Measurements from ENCODE around the gene USB1. TPM values are rescaled to one million over a fixed set of nuclear protein-coding genes. Genes with fewer than 3 reads are reported as not detected.

Gene USB1
- total and polyA plus RNA-seq, 7 experiments from 2014 or later: 26.8 to 50.8 (median 28.9) TPM

- CTCF ChIA-PET: interaction anchor here (0.5 to 0.6 kb wide), 2 partner anchors 63 to 151 kb away, joined by 3 read pairs; no protein-coding TSS in a partner anchor
- no peaks in the 10 kb centered on the region for H3K27me3 ChIP-seq (ENCODE audit: control insufficient read depth in 2 of 2, insufficient read depth in 2 of 2, low read length in 2 of 2)
- H3K36me3 ChIP-seq (ENCODE audit: control insufficient read depth in 2 of 3, insufficient read depth in 3 of 3, low read length in 3 of 3): no peaks in the 10 kb centered on the region
- H3K4me1 Mint-ChIP-seq: peaks cover 0 to 2% (median 0%) of the 10 kb centered on the region in 7 donors
- no peak for DNase-seq
- POLR2A ChIA-PET: no interaction called here
- no peak overlapping the region for H3K4me3 ChIP-seq (ENCODE audit: low read length)
- no peak for ATAC-seq
- no peaks in the 10 kb centered on the region for H3K36me3 Mint-ChIP-seq
- no peaks in the 10 kb centered on the region for H3K9me3 ChIP-seq (ENCODE audit: control insufficient read depth in 2 of 3, low read length in 3 of 3)
- H3K4me3 Mint-ChIP-seq: no peak overlapping the region
- intact Hi-C loops (cut with micrococcal nuclease): no loop called here
- H3K27me3 Mint-ChIP-seq: peaks cover 0 to 8% (median 0%) of the 10 kb centered on the region in 5 donors
- H3K27ac ChIP-seq (ENCODE audit: low read depth, low read length): no peak overlapping the region
- no peak overlapping the region for H3K27ac Mint-ChIP-seq
- H3K9me3 Mint-ChIP-seq: no peaks in the 10 kb centered on the region
- H3K4me1 ChIP-seq (ENCODE audit: control insufficient read depth in 2 of 2, insufficient read depth in 2 of 2, low read length in 2 of 2): no peaks in the 10 kb centered on the region
These were observed 40.3 kb upstream of the USB1 start for GRCh38 chr16:57960826-57961472.

GRCh38 chr16:57961538-57961937, 39.7 kb upstream of the USB1 start:
- ChIA-PET POLR2A (no interaction called here), CTCF (interaction anchor here (0.6 kb wide), 1 partner anchor 151 kb away, joined by 3 read pairs; no protein-coding TSS in a partner anchor)

GRCh38 chr16:57962046-57962445, 39.2 kb upstream of the USB1 start:
- Histone ChIP-seq H3K4me1 (ENCODE audit: control insufficient read depth in 2 of 2, insufficient read depth in 2 of 2, low read length in 2 of 2) (no peaks in the 10 kb centered on the region), H3K27me3 (ENCODE audit: control insufficient read depth in 2 of 2, insufficient read depth in 2 of 2, low read length in 2 of 2) (no peaks in the 10 kb centered on the region), H3K27ac (ENCODE audit: low read depth, low read length) (no peak overlapping the region), H3K4me3 (ENCODE audit: low read length) (no peak overlapping the region), H3K36me3 (ENCODE audit: control insufficient read depth in 2 of 3, insufficient read depth in 3 of 3, low read length in 3 of 3) (no peaks in the 10 kb centered on the region), H3K9me3 (ENCODE audit: control insufficient read depth in 2 of 3, low read length in 3 of 3) (no peaks in the 10 kb centered on the region)
- intact Hi-C loops (cut with micrococcal nuclease): no loop called here
- H3K36me3 Mint-ChIP-seq: no peaks in the 10 kb centered on the region
- no peak overlapping the region for H3K27ac Mint-ChIP-seq
- DNase-seq (no peak), ATAC-seq (no peak)
- no peaks in the 10 kb centered on the region for H3K9me3 Mint-ChIP-seq
- H3K4me1 Mint-ChIP-seq: peaks cover 0 to 2% (median 0%) of the 10 kb centered on the region in 7 donors
- H3K27me3 Mint-ChIP-seq: peaks cover 0 to 8% (median 0%) of the 10 kb centered on the region in 5 donors
- H3K4me3 Mint-ChIP-seq: no peak overlapping the region
- CTCF ChIA-PET: no interaction called here
- POLR2A ChIA-PET: no interaction called here

More at GRCh38 chr16:57961538-57961937, 39.7 kb upstream of the USB1 start:
- peaks cover 0 to 2% (median 0%) of the 10 kb centered on the region in 7 donors for H3K4me1 Mint-ChIP-seq
- H3K4me1 ChIP-seq (ENCODE audit: control insufficient read depth in 2 of 2, insufficient read depth in 2 of 2, low read length in 2 of 2): no peaks in the 10 kb centered on the region
- no peak overlapping the region for H3K27ac ChIP-seq (ENCODE audit: low read depth, low read length)
- H3K9me3 Mint-ChIP-seq: no peaks in the 10 kb centered on the region
- no peak overlapping the region for H3K4me3 Mint-ChIP-seq
- no peak overlapping the region for H3K27ac Mint-ChIP-seq
- H3K27me3 Mint-ChIP-seq: peaks cover 0 to 8% (median 0%) of the 10 kb centered on the region in 5 donors
- H3K36me3 ChIP-seq (ENCODE audit: control insufficient read depth in 2 of 3, insufficient read depth in 3 of 3, low read length in 3 of 3): no peaks in the 10 kb centered on the region
- H3K9me3 ChIP-seq (ENCODE audit: control insufficient read depth in 2 of 3, low read length in 3 of 3): no peaks in the 10 kb centered on the region
- DNase-seq: no peak
- ATAC-seq: no peak
- H3K27me3 ChIP-seq (ENCODE audit: control insufficient read depth in 2 of 2, insufficient read depth in 2 of 2, low read length in 2 of 2): no peaks in the 10 kb centered on the region
- no peaks in the 10 kb centered on the region for H3K36me3 Mint-ChIP-seq
- no peak overlapping the region for H3K4me3 ChIP-seq (ENCODE audit: low read length)
- intact Hi-C loops (cut with micrococcal nuclease): no loop called here

GRCh38 chr16:57962756-57963155, 38.5 kb upstream of the USB1 start:
- no peak overlapping the region for H3K27ac ChIP-seq (ENCODE audit: low read depth, low read length)
- ChIA-PET POLR2A (no interaction called here), CTCF (no interaction called here)
- Mint-ChIP-seq H3K27me3 (peaks cover 0 to 8% (median 0%) of the 10 kb centered on the region in 5 donors), H3K9me3 (no peaks in the 10 kb centered on the region), H3K4me1 (peaks cover 0 to 2% (median 0%) of the 10 kb centered on the region in 7 donors), H3K36me3 (no peaks in the 10 kb centered on the region), H3K4me3 (no peak overlapping the region), H3K27ac (no peak overlapping the region)
- H3K27me3 ChIP-seq (ENCODE audit: control insufficient read depth in 2 of 2, insufficient read depth in 2 of 2, low read length in 2 of 2): no peaks in the 10 kb centered on the region
- no peaks in the 10 kb centered on the region for H3K36me3 ChIP-seq (ENCODE audit: control insufficient read depth in 2 of 3, insufficient read depth in 3 of 3, low read length in 3 of 3)
- no peaks in the 10 kb centered on the region for H3K4me1 ChIP-seq (ENCODE audit: control insufficient read depth in 2 of 2, insufficient read depth in 2 of 2, low read length in 2 of 2)
- intact Hi-C loops (cut with micrococcal nuclease): no loop called here
- no peak for ATAC-seq
- H3K9me3 ChIP-seq (ENCODE audit: control insufficient read depth in 2 of 3, low read length in 3 of 3): no peaks in the 10 kb centered on the region
- DNase-seq: no peak
- H3K4me3 ChIP-seq (ENCODE audit: low read length): no peak overlapping the region

DNA sequence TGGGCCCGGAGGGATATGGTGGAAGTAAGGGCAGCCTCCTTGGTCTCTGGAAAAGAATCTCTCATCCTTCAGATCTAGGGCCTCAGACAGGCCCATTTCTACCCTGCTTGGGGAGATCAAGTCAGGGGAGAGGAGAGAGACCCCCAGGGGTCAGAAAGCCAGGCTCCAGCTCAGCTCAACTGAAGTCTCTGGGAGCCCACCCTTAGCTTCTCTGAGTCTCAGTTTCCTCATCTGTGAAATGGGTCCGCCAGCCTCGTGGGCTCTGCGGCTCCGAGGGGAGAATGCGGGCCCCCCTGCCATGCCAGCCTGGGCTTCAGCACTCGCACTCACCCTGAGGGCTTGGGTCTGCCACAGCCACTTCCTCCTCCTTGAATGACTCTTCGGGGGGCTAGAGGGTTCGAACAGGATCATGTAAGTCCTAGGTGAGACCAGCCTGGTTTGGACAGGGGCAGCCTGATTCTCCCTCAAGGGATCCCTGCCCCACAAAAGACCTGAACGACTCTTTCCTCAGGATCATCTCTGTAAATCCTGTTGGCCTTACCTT, 37.0 kb upstream of the USB1 start:
- ChIA-PET POLR2A (no interaction called here), CTCF (no interaction called here)
- Mint-ChIP-seq H3K4me3 (no peak overlapping the region), H3K27me3 (peaks cover 0 to 5% (median 0%) of the 10 kb centered on the region in 5 donors), H3K36me3 (no peaks in the 10 kb centered on the region), H3K9me3 (no peaks in the 10 kb centered on the region), H3K27ac (peak overlapping the region in 1 of 9 donors; percentile 45), H3K4me1 (peaks cover 0 to 3% (median 0%) of the 10 kb centered on the region in 7 donors)
- H3K27me3 ChIP-seq (ENCODE audit: control insufficient read depth in 2 of 2, insufficient read depth in 2 of 2, low read length in 2 of 2): no peaks in the 10 kb centered on the region
- ATAC-seq (no peak), DNase-seq (no peak)
- H3K9me3 ChIP-seq (ENCODE audit: control insufficient read depth in 2 of 3, low read length in 3 of 3): no peaks in the 10 kb centered on the region
- no peak overlapping the region for H3K4me3 ChIP-seq (ENCODE audit: low read length)
- H3K27ac ChIP-seq (ENCODE audit: low read depth, low read length): no peak overlapping the region
- H3K36me3 ChIP-seq (ENCODE audit: control insufficient read depth in 2 of 3, insufficient read depth in 3 of 3, low read length in 3 of 3): no peaks in the 10 kb centered on the region
- intact Hi-C loops (cut with micrococcal nuclease): no loop called here
- no peaks in the 10 kb centered on the region for H3K4me1 ChIP-seq (ENCODE audit: control insufficient read depth in 2 of 2, insufficient read depth in 2 of 2, low read length in 2 of 2)

DNA sequence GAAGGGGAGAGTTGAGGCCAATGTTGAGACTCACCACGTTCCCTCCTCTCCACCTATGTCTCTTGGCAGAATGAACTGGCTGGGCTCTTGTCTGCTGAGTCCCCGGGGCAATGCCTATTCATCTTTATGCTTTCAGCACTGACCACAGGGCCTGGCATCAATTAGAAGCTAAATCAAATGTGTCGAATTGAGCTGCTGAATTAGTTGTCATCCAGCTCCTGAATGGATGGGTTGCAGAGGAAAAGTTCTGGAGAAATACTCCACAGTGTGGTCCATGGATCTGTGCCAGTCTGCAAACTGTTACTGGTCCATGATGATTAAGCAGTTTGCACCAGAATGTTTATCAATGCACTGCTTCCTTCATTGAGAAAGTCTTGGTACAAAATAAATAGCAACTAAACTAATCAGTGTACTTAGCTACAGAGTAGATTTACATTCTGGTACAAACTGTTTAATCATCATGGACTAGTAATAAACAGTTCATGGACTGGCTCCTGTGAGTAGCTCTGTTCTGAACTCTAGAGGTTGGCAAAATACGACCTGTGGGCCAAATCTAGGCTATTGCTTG, 34.9 kb upstream of the USB1 start:
- Mint-ChIP-seq H3K9me3 (no peaks in the 10 kb centered on the region), H3K4me3 (no peak overlapping the region), H3K27ac (no peak overlapping the region), H3K27me3 (no peaks in the 10 kb centered on the region), H3K36me3 (no peaks in the 10 kb centered on the region), H3K4me1 (peaks cover 0 to 3% (median 0%) of the 10 kb centered on the region in 7 donors)
- Histone ChIP-seq H3K27ac (ENCODE audit: low read depth, low read length) (no peak overlapping the region), H3K9me3 (ENCODE audit: control insufficient read depth in 2 of 3, low read length in 3 of 3) (no peaks in the 10 kb centered on the region), H3K27me3 (ENCODE audit: control insufficient read depth in 2 of 2, insufficient read depth in 2 of 2, low read length in 2 of 2) (no peaks in the 10 kb centered on the region), H3K4me3 (ENCODE audit: low read length) (no peak overlapping the region), H3K4me1 (ENCODE audit: control insufficient read depth in 2 of 2, insufficient read depth in 2 of 2, low read length in 2 of 2) (no peaks in the 10 kb centered on the region), H3K36me3 (ENCODE audit: control insufficient read depth in 2 of 3, insufficient read depth in 3 of 3, low read length in 3 of 3) (no peaks in the 10 kb centered on the region)
- DNase-seq: no peak
- POLR2A ChIA-PET: no interaction called here
- intact Hi-C loops (cut with micrococcal nuclease): no loop called here
- CTCF ChIA-PET: interaction anchor here (0.6 to 0.9 kb wide), 2 partner anchors 66 to 72 kb away, joined by 3 to 4 read pairs; no protein-coding TSS in a partner anchor
- ATAC-seq: no peak

Measured in naive thymus-derived CD4-positive, alpha-beta T cell (primary cell).